ENCODE measurements around the gene NRP1. TPM values are rescaled to one million over a fixed set of nuclear protein-coding genes. Genes with fewer than 3 reads are reported as not detected.

Gene NRP1
- total RNA-seq, 1 experiment from 2014 or later: 0.71 TPM

GRCh38 chr10:33325929-33326328, 8.5 kb downstream of the NRP1 start:
- Histone ChIP-seq H3K9me3 (ENCODE audit: low read length) (no peaks in the 10 kb centered on the region), H3K36me3 (ENCODE audit: insufficient read depth, low read length) (no peaks in the 10 kb centered on the region), H3K79me2 (ENCODE audit: low read length) (no peaks in the 10 kb centered on the region), H3K4me2 (ENCODE audit: low read depth, low read length, poor library complexity, severe bottlenecking) (no peak overlapping the region), H3K9ac (ENCODE audit: low read length) (no peak overlapping the region), H3K9me2 (replicated peaks; ENCODE audit: insufficient read depth, low read length) (no peaks in the 10 kb centered on the region), H3K27me3 (ENCODE audit: low read length) (no peaks in the 10 kb centered on the region), H3K27ac (ENCODE audit: low read length) (no peak overlapping the region), H2AFZ (ENCODE audit: low read length) (no peak overlapping the region), H3K4me3 (ENCODE audit: low read length) (no peak overlapping the region), H3K4me1 (ENCODE audit: low read length) (no peaks in the 10 kb centered on the region), H4K20me1 (ENCODE audit: insufficient read depth, low read depth, low read length) (no peaks in the 10 kb centered on the region)
- DNase-seq: no peak

GRCh38 chr10:33323721-33324120, 10.7 kb downstream of the NRP1 start:
- H3K9ac ChIP-seq (ENCODE audit: low read length): no peak overlapping the region
- H3K4me1 ChIP-seq (ENCODE audit: low read length): no peaks in the 10 kb centered on the region

GRCh38 chr10:33321516-33321915, 13.0 kb downstream of the NRP1 start:
- Histone ChIP-seq H2AFZ (ENCODE audit: low read length) (no peak overlapping the region), H3K4me3 (ENCODE audit: low read length) (no peak overlapping the region), H3K4me2 (ENCODE audit: low read depth, low read length, poor library complexity, severe bottlenecking) (no peak overlapping the region), H3K79me2 (ENCODE audit: low read length) (no peaks in the 10 kb centered on the region), H4K20me1 (ENCODE audit: insufficient read depth, low read depth, low read length) (no peaks in the 10 kb centered on the region), H3K27me3 (ENCODE audit: low read length) (no peaks in the 10 kb centered on the region), H3K9ac (ENCODE audit: low read length) (no peak overlapping the region), H3K27ac (ENCODE audit: low read length) (no peak overlapping the region), H3K36me3 (ENCODE audit: insufficient read depth, low read length) (no peaks in the 10 kb centered on the region), H3K9me3 (ENCODE audit: low read length) (no peaks in the 10 kb centered on the region), H3K9me2 (replicated peaks; ENCODE audit: insufficient read depth, low read length) (no peaks in the 10 kb centered on the region), H3K4me1 (ENCODE audit: low read length) (no peaks in the 10 kb centered on the region)
- no peak for DNase-seq

More at GRCh38 chr10:33323721-33324120, 10.7 kb downstream of the NRP1 start:
- H3K27me3 ChIP-seq (ENCODE audit: low read length): no peaks in the 10 kb centered on the region
- no peak for DNase-seq
- no peak overlapping the region for H3K4me3 ChIP-seq (ENCODE audit: low read length)
- H3K4me2 ChIP-seq (ENCODE audit: low read depth, low read length, poor library complexity, severe bottlenecking): no peak overlapping the region
- H3K27ac ChIP-seq (ENCODE audit: low read length): no peak overlapping the region
- H3K9me3 ChIP-seq (ENCODE audit: low read length): no peaks in the 10 kb centered on the region
- H3K36me3 ChIP-seq (ENCODE audit: insufficient read depth, low read length): no peaks in the 10 kb centered on the region
- H3K9me2 ChIP-seq (replicated peaks; ENCODE audit: insufficient read depth, low read length): no peaks in the 10 kb centered on the region
- H4K20me1 ChIP-seq (ENCODE audit: insufficient read depth, low read depth, low read length): no peaks in the 10 kb centered on the region
- H2AFZ ChIP-seq (ENCODE audit: low read length): no peak overlapping the region
- H3K79me2 ChIP-seq (ENCODE audit: low read length): no peaks in the 10 kb centered on the region

- Histone ChIP-seq H3K27me3 (ENCODE audit: low read length) (no peaks in the 10 kb centered on the region), H3K79me2 (ENCODE audit: low read length) (no peaks in the 10 kb centered on the region), H3K9me2 (replicated peaks; ENCODE audit: insufficient read depth, low read length) (no peaks in the 10 kb centered on the region), H3K4me1 (ENCODE audit: low read length) (no peaks in the 10 kb centered on the region), H3K9ac (ENCODE audit: low read length) (no peak overlapping the region), H4K20me1 (ENCODE audit: insufficient read depth, low read depth, low read length) (no peaks in the 10 kb centered on the region), H3K9me3 (ENCODE audit: low read length) (no peaks in the 10 kb centered on the region), H3K27ac (ENCODE audit: low read length) (no peak overlapping the region), H3K36me3 (ENCODE audit: insufficient read depth, low read length) (no peaks in the 10 kb centered on the region), H2AFZ (ENCODE audit: low read length) (no peak overlapping the region), H3K4me2 (ENCODE audit: low read depth, low read length, poor library complexity, severe bottlenecking) (no peak overlapping the region), H3K4me3 (ENCODE audit: low read length) (no peak overlapping the region)
- no peak for DNase-seq
Measured at GRCh38 chr10:33320288-33320687, 14.2 kb downstream of the NRP1 start.

GRCh38 chr10:33315891-33316290, 18.6 kb downstream of the NRP1 start:
- Histone ChIP-seq H3K4me1 (ENCODE audit: low read length) (no peaks in the 10 kb centered on the region), H3K9me3 (ENCODE audit: low read length) (no peaks in the 10 kb centered on the region), H3K36me3 (ENCODE audit: insufficient read depth, low read length) (no peaks in the 10 kb centered on the region), H4K20me1 (ENCODE audit: insufficient read depth, low read depth, low read length) (no peaks in the 10 kb centered on the region), H2AFZ (ENCODE audit: low read length) (no peak overlapping the region), H3K9me2 (replicated peaks; ENCODE audit: insufficient read depth, low read length) (no peaks in the 10 kb centered on the region), H3K4me2 (ENCODE audit: low read depth, low read length, poor library complexity, severe bottlenecking) (no peak overlapping the region), H3K4me3 (ENCODE audit: low read length) (no peak overlapping the region), H3K79me2 (ENCODE audit: low read length) (no peaks in the 10 kb centered on the region), H3K27me3 (ENCODE audit: low read length) (no peaks in the 10 kb centered on the region), H3K9ac (ENCODE audit: low read length) (no peak overlapping the region), H3K27ac (ENCODE audit: low read length) (no peak overlapping the region)
- DNase-seq: no peak

- Histone ChIP-seq H3K27me3 (ENCODE audit: low read length) (no peaks in the 10 kb centered on the region), H3K4me3 (ENCODE audit: low read length) (no peak overlapping the region), H3K36me3 (ENCODE audit: insufficient read depth, low read length) (no peaks in the 10 kb centered on the region), H3K27ac (ENCODE audit: low read length) (no peak overlapping the region), H3K9ac (ENCODE audit: low read length) (no peak overlapping the region), H2AFZ (ENCODE audit: low read length) (no peak overlapping the region), H3K79me2 (ENCODE audit: low read length) (no peaks in the 10 kb centered on the region), H3K4me1 (ENCODE audit: low read length) (no peaks in the 10 kb centered on the region), H3K9me2 (replicated peaks; ENCODE audit: insufficient read depth, low read length) (no peaks in the 10 kb centered on the region), H3K9me3 (ENCODE audit: low read length) (no peaks in the 10 kb centered on the region), H4K20me1 (ENCODE audit: insufficient read depth, low read depth, low read length) (no peaks in the 10 kb centered on the region), H3K4me2 (ENCODE audit: low read depth, low read length, poor library complexity, severe bottlenecking) (no peak overlapping the region)
- DNase-seq: no peak
Measured at GRCh38 chr10:33314811-33315561, 19.5 kb downstream of the NRP1 start.

- Histone ChIP-seq H3K79me2 (ENCODE audit: low read length) (no peaks in the 10 kb centered on the region), H3K9me2 (replicated peaks; ENCODE audit: insufficient read depth, low read length) (no peaks in the 10 kb centered on the region), H3K4me2 (ENCODE audit: low read depth, low read length, poor library complexity, severe bottlenecking) (no peak overlapping the region), H3K9ac (ENCODE audit: low read length) (no peak overlapping the region), H3K27ac (ENCODE audit: low read length) (no peak overlapping the region), H3K4me3 (ENCODE audit: low read length) (no peak overlapping the region), H3K36me3 (ENCODE audit: insufficient read depth, low read length) (no peaks in the 10 kb centered on the region), H3K4me1 (ENCODE audit: low read length) (no peaks in the 10 kb centered on the region), H3K9me3 (ENCODE audit: low read length) (no peaks in the 10 kb centered on the region), H4K20me1 (ENCODE audit: insufficient read depth, low read depth, low read length) (no peaks in the 10 kb centered on the region), H3K27me3 (ENCODE audit: low read length) (no peaks in the 10 kb centered on the region), H2AFZ (ENCODE audit: low read length) (no peak overlapping the region)
- no peak for DNase-seq
Measured at GRCh38 chr10:33311640-33312039, 22.8 kb downstream of the NRP1 start.

- Histone ChIP-seq H3K79me2 (ENCODE audit: low read length) (no peaks in the 10 kb centered on the region), H2AFZ (ENCODE audit: low read length) (no peak overlapping the region), H4K20me1 (ENCODE audit: insufficient read depth, low read depth, low read length) (no peaks in the 10 kb centered on the region), H3K4me3 (ENCODE audit: low read length) (no peak overlapping the region), H3K36me3 (ENCODE audit: insufficient read depth, low read length) (no peaks in the 10 kb centered on the region), H3K4me2 (ENCODE audit: low read depth, low read length, poor library complexity, severe bottlenecking) (no peak overlapping the region), H3K27ac (ENCODE audit: low read length) (no peak overlapping the region), H3K27me3 (ENCODE audit: low read length) (no peaks in the 10 kb centered on the region), H3K9ac (ENCODE audit: low read length) (no peak overlapping the region), H3K4me1 (ENCODE audit: low read length) (no peaks in the 10 kb centered on the region), H3K9me2 (replicated peaks; ENCODE audit: insufficient read depth, low read length) (no peaks in the 10 kb centered on the region), H3K9me3 (ENCODE audit: low read length) (no peaks in the 10 kb centered on the region)
- DNase-seq: no peak
Measured at GRCh38 chr10:33310853-33311252, 23.6 kb downstream of the NRP1 start.

Measured in Karpas-422 (cell line).